Naive thymus-derived CD4-positive, alpha-beta T cell (primary cell): ENCODE data around the gene ARMC6. TPM values are rescaled to one million over a fixed set of nuclear protein-coding genes. Genes with fewer than 3 reads are reported as not detected.

Source experiments
- ATAC-seq: fragments of 150-1000 bp; cut with Tn5 transposase; 2 replicates; pipeline ENCODE4 v1.10.0; 2021; ENCODE audit warnings: mild to moderate bottlenecking, moderate library complexity
- CTCF ChIA-PET: fragments of 350-600 bp; sonication (Branson Sonifier 250); formaldehyde crosslinking; loops from one replicate; lab custom pipeline; 2021; ENCODE audit warnings: antibody characterized with exemption; lab: Charles Lee
- POLR2A ChIA-PET: fragments of 350-600 bp; sonication (Branson Sonifier 250); formaldehyde crosslinking; loops from one replicate; lab custom pipeline; 2021; ENCODE audit warnings: antibody characterized with exemption, inconsistent platforms; lab: Charles Lee
- DNase-seq, 9 donors: peaks; one replicate each; pipeline versions ENCODE4 v3.0.0 to v3.0.0-alpha.2; 2020 to 2022; ENCODE audit warnings: mixed read lengths in 1 of 9
- H3K27ac ChIP-seq: one replicate; pipeline ENCODE4 v1.7.0; 2013; ENCODE audit warnings: mild to moderate bottlenecking, low read depth, low read length, moderate library complexity
- H3K27me3 ChIP-seq, 2 donors: one replicate each; pipeline ENCODE4 v1.7.0; 2013; ENCODE audit warnings: low read length in 2 of 2, mild to moderate bottlenecking in 2 of 2, moderate library complexity in 2 of 2; ENCODE audit not compliant: control insufficient read depth in 2 of 2, insufficient read depth in 2 of 2
- H3K36me3 ChIP-seq, 3 experiments: 1 replicate in 2 of 3; 2 replicates in 1 of 3; pipeline ENCODE4 v1.7.0; 2013; ENCODE audit warnings: low read length in 3 of 3, mild to moderate bottlenecking in 3 of 3, moderate library complexity in 1 of 3; ENCODE audit not compliant: insufficient read depth in 3 of 3, control insufficient read depth in 2 of 3
- H3K4me1 ChIP-seq, 2 donors: one replicate each; pipeline ENCODE4 v1.7.0; 2013; ENCODE audit warnings: low read length in 2 of 2, mild to moderate bottlenecking in 2 of 2, moderate library complexity in 1 of 2; ENCODE audit not compliant: control insufficient read depth in 2 of 2, insufficient read depth in 2 of 2
- H3K4me3 ChIP-seq: 2 replicates; pipeline ENCODE4 v1.7.0; 2013; ENCODE audit warnings: mild to moderate bottlenecking, low read length
- H3K9me3 ChIP-seq, 3 experiments: 1 replicate in 2 of 3; 2 replicates in 1 of 3; pipeline ENCODE4 v1.7.0; 2013; ENCODE audit warnings: low read length in 3 of 3; ENCODE audit not compliant: control insufficient read depth in 2 of 3
- H3K27ac Mint-ChIP-seq, 9 donors: one replicate each; pipeline ENCODE4 v1.8.0; 2020 to 2022; ENCODE audit warnings: mixed read lengths in 9 of 9, mild to moderate bottlenecking in 8 of 9, moderate library complexity in 5 of 9, inconsistent platforms in 2 of 9
- H3K27me3 Mint-ChIP-seq, 5 donors: one replicate each; pipeline ENCODE4 v1.8.0; 2021 to 2022; ENCODE audit warnings: mixed read lengths in 5 of 5, mild to moderate bottlenecking in 1 of 5
- H3K36me3 Mint-ChIP-seq, 5 donors: one replicate each; pipeline ENCODE4 v1.8.0; 2020 to 2022; ENCODE audit warnings: mixed read lengths in 5 of 5, mild to moderate bottlenecking in 3 of 5, inconsistent platforms in 1 of 5
- H3K4me1 Mint-ChIP-seq, 7 donors: one replicate each; pipeline ENCODE4 v1.8.0; 2020 to 2022; ENCODE audit warnings: mixed read lengths in 7 of 7, mild to moderate bottlenecking in 3 of 7, inconsistent platforms in 1 of 7
- H3K4me3 Mint-ChIP-seq, 10 donors: one replicate each; pipeline ENCODE4 v1.8.0; 2020 to 2022; ENCODE audit warnings: mild to moderate bottlenecking in 10 of 10, mixed read lengths in 10 of 10, moderate library complexity in 6 of 10, inconsistent platforms in 2 of 10
- H3K9me3 Mint-ChIP-seq, 11 donors: one replicate each; pipeline ENCODE4 v1.8.0; 2020 to 2022; ENCODE audit warnings: mixed read lengths in 11 of 11, mild to moderate bottlenecking in 4 of 11, inconsistent platforms in 1 of 11, moderate library complexity in 1 of 11
- intact Hi-C, 2 donors: fragments of 100-400 bp; cut with micrococcal nuclease; formaldehyde crosslinking; loops; one replicate each; pipeline ENCODE4 v1.15.1; 2023
- polyA plus RNA-seq, 2 donors: library from polyadenylated mRNA; unstranded; fragments of 300-500 nt; fragmentation: Illumina TruSeq; gene quantifications; one replicate each; pipeline ENCODE4 v1.2.3, GENCODE V29; 2021
- total RNA-seq, 6 experiments: library from RNA in 5 of 6; stranded (reverse) in 5 of 6; gene quantifications; 1 replicate in 5 of 6; 2 replicates in 1 of 6; pipeline ENCODE4 v1.2.3 and lab custom pipeline; 2021 to 2026

ARMC6 gene
- total and polyA plus RNA-seq, 7 experiments from 2014 or later = 14.0 to 41.9 (median 16.2) TPM

DNA sequence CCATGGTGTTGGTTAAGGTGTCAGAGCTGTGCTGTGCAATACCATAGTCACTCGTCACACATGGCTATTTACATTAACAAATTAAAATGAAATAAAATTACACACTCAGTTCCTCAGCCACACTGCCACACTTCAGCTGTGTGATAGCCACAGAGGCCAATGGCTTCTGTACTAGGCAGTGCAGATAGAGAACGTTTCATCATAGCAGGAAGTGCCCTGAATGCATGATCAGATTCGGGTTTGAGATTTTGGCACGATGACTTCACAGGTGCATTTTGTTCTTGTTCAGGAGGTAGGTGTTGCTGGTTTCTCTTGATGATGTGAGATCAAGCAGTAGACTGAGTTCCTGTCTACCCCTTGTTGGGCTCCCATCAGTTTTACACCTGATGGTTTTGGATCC lies 6.5 kb downstream of the ARMC6 start:
- H3K27me3 ChIP-seq = no peaks in the 10 kb centered on the region
- H3K4me1 ChIP-seq = peaks cover 10 to 18% of the 10 kb centered on the region in 2 donors
- Mint-ChIP-seq H3K9me3 (no peaks in the 10 kb centered on the region), H3K4me1 (peaks cover 18 to 34% (median 26%) of the 10 kb centered on the region in 7 donors), H3K4me3 (peak overlapping the region in 5 of 10 donors; percentile 26 to 65 (median 40)), H3K27me3 (no peaks in the 10 kb centered on the region), H3K27ac (peak overlapping the region; percentile 2 to 90 (median 80)), H3K36me3 (peaks cover 0 to 10% (median 5%) of the 10 kb centered on the region in 5 donors)
- no peak overlapping the region for H3K4me3 ChIP-seq
- CTCF ChIA-PET = interaction anchor here (0.7 kb wide), 1 partner anchor 1250 kb away, joined by 3 read pairs; no protein-coding TSS in a partner anchor
- DNase-seq (peak in 6 of 9 donors; percentile 24 to 59 (median 36)), ATAC-seq (peak; percentile 92)
- peak overlapping the region; percentile 32 for H3K27ac ChIP-seq
- peaks cover 0 to 33% (median 0%) of the 10 kb centered on the region in 3 experiments for H3K36me3 ChIP-seq
- intact Hi-C loops = no loop called here
- POLR2A ChIA-PET = interaction anchor here (0.8 kb wide), 1 partner anchor 10 kb away, joined by 3 read pairs; no protein-coding TSS in a partner anchor
- no peaks in the 10 kb centered on the region for H3K9me3 ChIP-seq

- intact Hi-C loops = no loop called here
- peak overlapping the region in 8 of 9 donors; percentile 59 to 90 (median 83) for H3K27ac Mint-ChIP-seq
- POLR2A ChIA-PET = interaction anchor here (0.8 kb wide), 1 partner anchor 10 kb away, joined by 3 read pairs; no protein-coding TSS in a partner anchor
These were observed 7.0 kb downstream of the ARMC6 start for GRCh38 chr19:19040417-19040816.

DNA sequence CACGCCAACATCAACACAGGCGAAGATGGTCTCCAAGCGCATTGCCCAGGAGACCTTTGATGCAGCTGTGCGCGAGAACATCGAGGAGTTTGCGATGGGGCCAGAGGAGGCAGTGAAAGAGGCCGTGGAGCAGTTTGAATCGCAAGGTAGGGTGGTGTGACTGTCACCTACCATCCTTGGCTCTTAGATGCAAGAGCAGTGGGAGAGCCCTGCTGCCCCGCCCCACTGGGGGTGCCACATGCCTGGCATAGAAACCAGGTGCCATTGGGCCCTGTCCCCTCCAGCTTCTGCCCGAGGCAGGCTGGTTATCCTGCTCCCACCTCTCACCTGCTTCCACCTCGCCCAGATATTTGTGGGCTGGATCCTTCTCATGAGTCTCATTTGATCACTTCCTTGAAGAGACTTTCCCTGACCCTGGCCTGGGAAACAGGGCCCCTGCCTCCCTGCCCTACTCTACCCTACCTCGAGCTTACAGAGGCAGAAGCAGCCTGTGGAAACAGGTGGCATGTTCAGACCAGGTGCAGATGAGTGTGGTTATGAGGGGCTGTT lies 9.4 kb downstream of the ARMC6 start:
- Mint-ChIP-seq H3K9me3 (no peaks in the 10 kb centered on the region), H3K27me3 (no peaks in the 10 kb centered on the region), H3K4me3 (no peak overlapping the region), H3K36me3 (peaks cover 0 to 16% (median 13%) of the 10 kb centered on the region in 5 donors), H3K4me1 (peaks cover 15 to 21% (median 20%) of the 10 kb centered on the region in 7 donors), H3K27ac (no peak overlapping the region)
- ChIA-PET CTCF (no interaction called here), POLR2A (no interaction called here)
- Histone ChIP-seq H3K4me3 (no peak overlapping the region), H3K4me1 (peaks cover 10 to 18% of the 10 kb centered on the region in 2 donors), H3K27me3 (no peaks in the 10 kb centered on the region), H3K36me3 (peaks cover 0 to 30% (median 0%) of the 10 kb centered on the region in 3 experiments), H3K27ac (no peak overlapping the region), H3K9me3 (no peaks in the 10 kb centered on the region)
- DNase-seq (no peak), ATAC-seq (no peak)
- intact Hi-C loops = no loop called here

More at GRCh38 chr19:19040417-19040816, 7.0 kb downstream of the ARMC6 start:
- Histone ChIP-seq H3K4me3 (no peak overlapping the region), H3K36me3 (peaks cover 0 to 31% (median 0%) of the 10 kb centered on the region in 3 experiments), H3K27ac (peak overlapping the region; percentile 32), H3K4me1 (peaks cover 10 to 18% of the 10 kb centered on the region in 2 donors), H3K27me3 (no peaks in the 10 kb centered on the region), H3K9me3 (no peaks in the 10 kb centered on the region)
- Mint-ChIP-seq H3K4me1 (peaks cover 18 to 30% (median 26%) of the 10 kb centered on the region in 7 donors), H3K9me3 (no peaks in the 10 kb centered on the region), H3K27me3 (no peaks in the 10 kb centered on the region), H3K4me3 (peak overlapping the region in 2 of 10 donors; percentile 45 to 65), H3K36me3 (peaks cover 0 to 14% (median 10%) of the 10 kb centered on the region in 5 donors)
- ATAC-seq (no peak), DNase-seq (no peak)
- CTCF ChIA-PET = interaction anchor here (0.7 kb wide), 1 partner anchor 1251 kb away, joined by 3 read pairs; no protein-coding TSS in a partner anchor

DNA sequence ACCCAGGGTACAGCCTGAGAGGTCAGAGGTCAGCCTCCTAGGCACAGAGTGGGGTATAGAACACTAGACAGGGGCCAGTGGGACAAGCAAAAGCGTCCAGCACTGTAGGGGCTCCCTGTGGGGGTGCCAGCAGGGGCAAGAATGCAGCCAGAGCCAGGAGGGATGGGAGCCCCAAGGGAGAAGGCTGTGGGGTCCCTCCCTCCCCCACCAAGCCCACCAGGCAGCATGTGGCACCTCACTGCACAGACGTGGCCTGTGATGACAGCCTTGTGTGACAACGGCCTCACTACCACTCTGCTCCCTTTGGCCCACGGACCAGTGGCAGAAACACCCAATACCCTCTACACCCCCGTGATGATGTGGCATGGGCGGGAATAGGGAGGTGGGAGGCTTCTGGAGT lies 10.1 kb downstream of the ARMC6 start:
- no peak overlapping the region for H3K4me3 ChIP-seq
- Mint-ChIP-seq H3K27me3 (no peaks in the 10 kb centered on the region), H3K36me3 (peaks cover 0 to 16% (median 13%) of the 10 kb centered on the region in 5 donors), H3K4me1 (peaks cover 15 to 21% (median 20%) of the 10 kb centered on the region in 7 donors), H3K9me3 (no peaks in the 10 kb centered on the region), H3K27ac (no peak overlapping the region), H3K4me3 (no peak overlapping the region)
- ChIA-PET CTCF (interaction anchor here (0.6 kb wide), 1 partner anchor 8 kb away, joined by 3 read pairs; no protein-coding TSS in a partner anchor), POLR2A (no interaction called here)
- H3K36me3 ChIP-seq = peaks cover 0 to 30% (median 0%) of the 10 kb centered on the region in 3 experiments
- H3K27me3 ChIP-seq = no peaks in the 10 kb centered on the region
- H3K9me3 ChIP-seq = no peaks in the 10 kb centered on the region
- no peak overlapping the region for H3K27ac ChIP-seq
- peaks cover 10 to 18% of the 10 kb centered on the region in 2 donors for H3K4me1 ChIP-seq
- intact Hi-C loops = no loop called here
- ATAC-seq (no peak), DNase-seq (no peak)

DNA sequence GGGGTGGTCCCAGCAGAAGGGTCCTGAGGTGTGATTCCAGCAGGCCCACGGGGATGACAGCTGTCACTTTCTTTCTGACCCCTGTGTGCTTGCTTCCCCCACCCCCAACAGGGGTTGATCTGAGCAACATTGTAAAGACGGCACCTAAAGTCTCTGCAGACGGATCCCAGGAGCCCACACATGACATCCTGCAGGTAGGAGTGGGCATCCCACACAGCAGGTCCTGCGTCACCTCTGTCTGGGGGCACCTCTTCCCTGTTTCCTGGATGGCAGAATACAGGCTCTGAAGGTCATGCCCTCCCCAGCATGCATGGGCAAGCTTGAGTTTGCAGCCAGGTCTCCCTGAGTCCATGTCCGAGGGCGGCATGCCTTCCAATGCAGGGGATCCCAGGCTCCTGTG lies 10.5 kb downstream of the ARMC6 start:
- Mint-ChIP-seq H3K4me3 (no peak overlapping the region), H3K36me3 (peaks cover 0 to 16% (median 13%) of the 10 kb centered on the region in 5 donors), H3K27ac (no peak overlapping the region), H3K9me3 (no peaks in the 10 kb centered on the region), H3K4me1 (peaks cover 15 to 21% (median 20%) of the 10 kb centered on the region in 7 donors), H3K27me3 (no peaks in the 10 kb centered on the region)
- Histone ChIP-seq H3K9me3 (no peaks in the 10 kb centered on the region), H3K36me3 (peaks cover 0 to 30% (median 0%) of the 10 kb centered on the region in 3 experiments), H3K27me3 (no peaks in the 10 kb centered on the region), H3K4me3 (no peak overlapping the region), H3K4me1 (peaks cover 10 to 18% of the 10 kb centered on the region in 2 donors), H3K27ac (no peak overlapping the region)
- POLR2A ChIA-PET = no interaction called here
- intact Hi-C loops = no loop called here
- CTCF ChIA-PET = interaction anchor here (0.6 kb wide), 1 partner anchor 8 kb away, joined by 3 read pairs; no protein-coding TSS in a partner anchor
- no peak for DNase-seq
- no peak for ATAC-seq

- Mint-ChIP-seq H3K4me1 (no peaks in the 10 kb centered on the region), H3K4me3 (no peak overlapping the region), H3K27me3 (no peaks in the 10 kb centered on the region), H3K27ac (no peak overlapping the region), H3K9me3 (no peaks in the 10 kb centered on the region), H3K36me3 (peaks cover 0 to 20% (median 14%) of the 10 kb centered on the region in 5 donors)
- POLR2A ChIA-PET = no interaction called here
- ATAC-seq (no peak), DNase-seq (no peak)
- Histone ChIP-seq H3K4me1 (no peaks in the 10 kb centered on the region), H3K4me3 (no peak overlapping the region), H3K9me3 (no peaks in the 10 kb centered on the region), H3K36me3 (peaks cover 0 to 34% (median 0%) of the 10 kb centered on the region in 3 experiments), H3K27ac (no peak overlapping the region), H3K27me3 (no peaks in the 10 kb centered on the region)
- CTCF ChIA-PET = no interaction called here
- intact Hi-C loops = no loop called here
These were observed 16.0 kb downstream of the ARMC6 start for GRCh38 chr19:19049406-19049805.
